Lower leg skin (tissue), 4 donors: Measurements from ENCODE around the gene CACNA1D. TPM values are rescaled to one million over a fixed set of nuclear protein-coding genes. Genes with fewer than 3 reads are reported as not detected.
A peak's percentile ranks its signal among the peaks of the same experiment; 100 is the strongest.

Experiments used
- DNase-seq, 2 donors: peaks; one replicate each; pipeline ENCODE4 v3.0.0-alpha.2; 2019; ENCODE audit warnings: low spot score in 2 of 2
- H3K4me3 ChIP-seq: fragments of 200-600 bp; sonication (generic); 2 replicates; pipeline ENCODE4 v1.5.1; 2017; ENCODE audit warnings: mild to moderate bottlenecking, low read depth; ENCODE audit not compliant: poor library complexity, severe bottlenecking
- POLR2A ChIP-seq, 2 donors: fragments of 450-650 bp; IDR thresholded peaks; one replicate each; pipeline ENCODE4 v1.6.1; 2016 to 2017; ENCODE audit warnings: antibody characterized with exemption in 2 of 2, mild to moderate bottlenecking in 1 of 2, moderate library complexity in 1 of 2
- WGBS, 2 donors: methylation state at CpG; one replicate each; pipeline ENCODE4 v1.1.5; 2018; 5-methylcytosine and 5-hydroxymethylcytosine counted together
- intact Hi-C: fragments of 100-400 bp; cut with DNase I; formaldehyde crosslinking; loops from one replicate; pipeline ENCODE4 v1.15.0; 2023; ENCODE audit warnings: low total_unique reads
- total RNA-seq, 4 donors: library from RNA; depleted of rRNA; stranded (reverse); fragments of >200 nt; gene quantifications; one replicate each; pipeline ENCODE4 v1.1.0, GENCODE V29; 2016
- TF ChIP-seq, protein P1 (sequence below), 3 donors: fragments of 450-650 bp; IDR thresholded peaks; one replicate each; pipeline ENCODE4 v1.5.1; 2016; ENCODE audit warnings: antibody characterized with exemption in 3 of 3, mild to moderate bottlenecking in 3 of 3, moderate library complexity in 2 of 3

CACNA1D gene
- total RNA-seq, 4 donors from 2014 or later = 2.4 to 12.5 (median 5.6) TPM

- intact Hi-C loops = no loop called here
- no peak overlapping the region for H3K4me3 ChIP-seq
- TF ChIP-seq, protein P1, sequence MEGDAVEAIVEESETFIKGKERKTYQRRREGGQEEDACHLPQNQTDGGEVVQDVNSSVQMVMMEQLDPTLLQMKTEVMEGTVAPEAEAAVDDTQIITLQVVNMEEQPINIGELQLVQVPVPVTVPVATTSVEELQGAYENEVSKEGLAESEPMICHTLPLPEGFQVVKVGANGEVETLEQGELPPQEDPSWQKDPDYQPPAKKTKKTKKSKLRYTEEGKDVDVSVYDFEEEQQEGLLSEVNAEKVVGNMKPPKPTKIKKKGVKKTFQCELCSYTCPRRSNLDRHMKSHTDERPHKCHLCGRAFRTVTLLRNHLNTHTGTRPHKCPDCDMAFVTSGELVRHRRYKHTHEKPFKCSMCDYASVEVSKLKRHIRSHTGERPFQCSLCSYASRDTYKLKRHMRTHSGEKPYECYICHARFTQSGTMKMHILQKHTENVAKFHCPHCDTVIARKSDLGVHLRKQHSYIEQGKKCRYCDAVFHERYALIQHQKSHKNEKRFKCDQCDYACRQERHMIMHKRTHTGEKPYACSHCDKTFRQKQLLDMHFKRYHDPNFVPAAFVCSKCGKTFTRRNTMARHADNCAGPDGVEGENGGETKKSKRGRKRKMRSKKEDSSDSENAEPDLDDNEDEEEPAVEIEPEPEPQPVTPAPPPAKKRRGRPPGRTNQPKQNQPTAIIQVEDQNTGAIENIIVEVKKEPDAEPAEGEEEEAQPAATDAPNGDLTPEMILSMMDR (IDR thresholded peaks at IDR 0.05) = no peak
- no peak for TF ChIP-seq POLR2A (IDR thresholded peaks at IDR 0.05)
- peak in 1 of 2 donors; percentile 56 for DNase-seq
- WGBS, 2 donors = 45 to 58% methylated on average over 10 of the region's 10 CpGs
Observed at GRCh38 chr3:53773611-53774368, 279.4 kb downstream of the CACNA1D start.

DNA sequence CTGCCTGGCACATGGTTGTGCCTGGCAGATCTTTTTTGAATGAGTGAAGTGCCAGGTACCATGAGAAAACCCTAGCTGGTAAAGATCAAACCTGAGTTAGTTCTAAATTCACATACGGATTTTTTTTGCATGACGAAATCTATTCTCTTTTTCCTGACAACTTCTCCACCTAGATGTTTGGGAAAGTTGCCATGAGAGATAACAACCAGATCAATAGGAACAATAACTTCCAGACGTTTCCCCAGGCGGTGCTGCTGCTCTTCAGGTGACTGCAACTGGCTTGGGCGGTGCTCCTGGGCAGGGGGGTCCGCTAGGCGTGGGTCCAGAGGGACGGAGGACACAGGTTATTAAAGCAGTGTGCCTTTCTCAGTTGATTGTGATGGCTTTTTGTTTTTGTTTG, 280.0 kb downstream of the CACNA1D start:
- TF ChIP-seq, protein P1 (IDR thresholded peaks at IDR 0.05) = no peak
- TF ChIP-seq POLR2A (IDR thresholded peaks at IDR 0.05) = no peak
- no peak for DNase-seq
- H3K4me3 ChIP-seq = no peak overlapping the region
- intact Hi-C loops = no loop called here
- WGBS, 2 donors = 62 to 70% methylated on average over 8 of the region's 8 CpGs

DNA sequence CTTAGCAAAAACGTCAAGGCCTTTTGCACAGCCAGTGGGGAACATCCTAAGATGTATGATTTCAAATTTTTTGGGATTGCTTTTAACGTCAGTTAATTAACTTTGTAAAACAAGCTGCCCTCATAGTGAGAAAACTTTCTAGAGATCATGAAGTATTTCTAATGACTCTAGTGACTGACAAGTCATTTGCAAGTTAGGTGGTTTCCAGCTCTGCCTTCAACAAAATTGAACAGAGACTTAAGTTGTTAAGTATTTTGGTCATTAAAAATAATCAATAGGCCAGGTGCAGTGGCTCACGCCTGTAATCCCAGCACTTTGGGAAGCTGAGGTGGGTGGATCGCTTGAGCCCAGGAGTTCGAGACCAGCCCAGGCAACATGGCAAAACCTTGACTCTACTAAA, 280.6 kb downstream of the CACNA1D start:
- WGBS, 2 donors = 81 to 88% methylated on average over 5 of the region's 5 CpGs
- no peak overlapping the region for H3K4me3 ChIP-seq
- DNase-seq = no peak
- TF ChIP-seq, protein P1 (IDR thresholded peaks at IDR 0.05) = no peak
- TF ChIP-seq POLR2A (IDR thresholded peaks at IDR 0.05) = no peak
- intact Hi-C loops = no loop called here

DNA sequence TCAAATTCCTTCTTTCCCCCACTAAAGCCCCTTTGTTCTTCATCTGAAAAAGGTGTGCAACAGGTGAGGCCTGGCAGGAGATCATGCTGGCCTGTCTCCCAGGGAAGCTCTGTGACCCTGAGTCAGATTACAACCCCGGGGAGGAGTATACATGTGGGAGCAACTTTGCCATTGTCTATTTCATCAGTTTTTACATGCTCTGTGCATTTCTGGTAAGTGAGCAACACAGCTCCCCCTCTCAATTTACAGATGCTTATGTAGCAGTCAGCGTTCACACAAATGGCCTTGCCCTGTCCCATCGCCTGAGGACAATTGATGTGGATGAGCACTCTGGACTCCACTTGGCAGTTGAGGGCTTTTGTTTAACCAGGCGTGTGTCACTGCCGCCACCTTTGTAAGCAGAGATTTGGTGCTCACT, 281.4 kb downstream of the CACNA1D start:
- no peak for DNase-seq
- TF ChIP-seq, protein P1 (IDR thresholded peaks at IDR 0.05) = no peak
- no peak for TF ChIP-seq POLR2A (IDR thresholded peaks at IDR 0.05)
- no peak overlapping the region for H3K4me3 ChIP-seq
- WGBS, 2 donors = 60 to 69% methylated on average over 5 of the region's 5 CpGs
- intact Hi-C loops = no loop called here

DNA sequence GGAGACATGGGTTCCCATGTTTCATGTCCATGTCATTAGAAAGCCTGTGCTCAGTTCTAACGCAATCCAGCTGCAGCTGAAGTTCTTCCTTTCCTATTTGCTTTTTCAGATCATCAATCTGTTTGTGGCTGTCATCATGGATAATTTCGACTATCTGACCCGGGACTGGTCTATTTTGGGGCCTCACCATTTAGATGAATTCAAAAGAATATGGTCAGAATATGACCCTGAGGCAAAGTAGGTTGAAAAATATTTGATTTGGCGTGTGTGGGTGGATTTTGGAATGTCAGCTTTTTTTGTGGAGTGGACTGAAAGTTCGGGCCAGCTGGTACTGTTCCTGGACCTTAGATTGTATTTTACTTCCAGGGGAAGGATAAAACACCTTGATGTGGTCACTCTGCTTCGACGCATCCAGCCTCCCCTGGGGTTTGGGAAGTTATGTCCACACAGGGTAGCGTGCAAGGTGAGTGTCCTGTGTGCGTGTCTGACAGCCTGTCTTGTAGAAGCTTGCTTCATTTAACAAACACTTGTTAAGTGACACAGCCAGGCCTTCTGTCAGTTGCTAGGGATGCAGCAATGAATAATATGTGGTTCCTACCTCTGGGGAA, 282.2 kb downstream of the CACNA1D start:
- no peak overlapping the region for H3K4me3 ChIP-seq
- TF ChIP-seq, protein P1 (IDR thresholded peaks at IDR 0.05) = no peak
- no peak for TF ChIP-seq POLR2A (IDR thresholded peaks at IDR 0.05)
- no peak for DNase-seq
- 39 to 63% methylated on average over 9 of the region's 9 CpGs for WGBS, 2 donors
- intact Hi-C loops = no loop called here
